Skin of body (tissue), 2 donors: Measurements from ENCODE around the gene FLAD1. TPM values are rescaled to one million over a fixed set of nuclear protein-coding genes. Genes with fewer than 3 reads are reported as not detected.

Source experiments
- DNase-seq: peaks from one replicate; lab custom pipeline; 2025; lab: John Stamatoyannopoulos, UW
- total RNA-seq: library from RNA; depleted of rRNA; stranded (reverse); fragments of >200 nt; gene quantifications from one replicate; pipeline ENCODE4 v1.2.3, GENCODE V29; 2014

FLAD1 gene
- total RNA-seq, 1 donor from 2014 or later: 13.2 TPM

- DNase-seq: peak; percentile 37
Measured at GRCh38 chr1:155002464-155003226, 19.5 kb downstream of the FLAD1 start, which contains the start of gene ZBTB7B. ZBTB7B (plus strand) TSS chr1:155002802; CDS start chr1:155014661, 11,859 bp downstream.

GRCh38 chr1:155003227-155003765, 20.2 kb downstream of the FLAD1 start:
- peak; percentile 26 for DNase-seq

- peak; percentile 14 for DNase-seq
Measured at GRCh38 chr1:155003766-155004351, 20.7 kb downstream of the FLAD1 start.

- no peak for DNase-seq
Measured at GRCh38 chr1:155004352-155005075, 21.4 kb downstream of the FLAD1 start.

- no peak for DNase-seq
Measured at GRCh38 chr1:155005076-155006011, 22.2 kb downstream of the FLAD1 start.

GRCh38 chr1:155006601-155007101, 23.5 kb downstream of the FLAD1 start:
- peak; percentile 4 for DNase-seq

GRCh38 chr1:155007251-155007828, 24.2 kb downstream of the FLAD1 start:
- no peak for DNase-seq

- DNase-seq: no peak
Measured at GRCh38 chr1:155008015-155008941, 25.1 kb downstream of the FLAD1 start.

- DNase-seq: no peak
Measured at GRCh38 chr1:155009221-155009711, 26.1 kb downstream of the FLAD1 start.

- no peak for DNase-seq
Measured at GRCh38 chr1:155009742-155010141, 26.6 kb downstream of the FLAD1 start.

GRCh38 chr1:155010211-155010918, 27.2 kb downstream of the FLAD1 start:
- DNase-seq: no peak

GRCh38 chr1:155011004-155011416, 27.9 kb downstream of the FLAD1 start:
- no peak for DNase-seq

- no peak for DNase-seq
Measured at GRCh38 chr1:155011437-155012025, 28.4 kb downstream of the FLAD1 start.

GRCh38 chr1:155012026-155012546, 28.9 kb downstream of the FLAD1 start:
- DNase-seq: no peak

GRCh38 chr1:155012776-155013602, 29.8 kb downstream of the FLAD1 start:
- no peak for DNase-seq

- DNase-seq: no peak
Measured at GRCh38 chr1:155013632-155014031, 30.5 kb downstream of the FLAD1 start.
